Caki2 (cell line): ENCODE measurements around the gene ADORA1. TPM values are rescaled to one million over a fixed set of nuclear protein-coding genes. Genes with fewer than 3 reads are reported as not detected.
A peak's percentile ranks its signal among the peaks of the same experiment; 100 is the strongest.

Source experiments
- DNase-seq: peaks from one replicate; pipeline ENCODE4 v3.0.0-alpha.2; 2015; ENCODE audit warnings: low read depth
- in situ Hi-C: cut with HindIII; loops from 2 replicates; pipeline ENCODE4 v1.10.0; 2016; ENCODE audit warnings: low sequenced_read_pairs, low pct_unique_long_range_greater_than_20kb, mixed read lengths
- total RNA-seq: library from RNA; depleted of rRNA; stranded (reverse); fragments of >200 nt; shearing (Covaris generic); gene quantifications from 2 replicates; pipeline ENCODE4 v1.2.3, GENCODE V29; 2014; ENCODE audit warnings: low replicate concordance; rRNA removed

Gene ADORA1
- total RNA-seq: 87.9 and 100 TPM in 2 replicates

DNA sequence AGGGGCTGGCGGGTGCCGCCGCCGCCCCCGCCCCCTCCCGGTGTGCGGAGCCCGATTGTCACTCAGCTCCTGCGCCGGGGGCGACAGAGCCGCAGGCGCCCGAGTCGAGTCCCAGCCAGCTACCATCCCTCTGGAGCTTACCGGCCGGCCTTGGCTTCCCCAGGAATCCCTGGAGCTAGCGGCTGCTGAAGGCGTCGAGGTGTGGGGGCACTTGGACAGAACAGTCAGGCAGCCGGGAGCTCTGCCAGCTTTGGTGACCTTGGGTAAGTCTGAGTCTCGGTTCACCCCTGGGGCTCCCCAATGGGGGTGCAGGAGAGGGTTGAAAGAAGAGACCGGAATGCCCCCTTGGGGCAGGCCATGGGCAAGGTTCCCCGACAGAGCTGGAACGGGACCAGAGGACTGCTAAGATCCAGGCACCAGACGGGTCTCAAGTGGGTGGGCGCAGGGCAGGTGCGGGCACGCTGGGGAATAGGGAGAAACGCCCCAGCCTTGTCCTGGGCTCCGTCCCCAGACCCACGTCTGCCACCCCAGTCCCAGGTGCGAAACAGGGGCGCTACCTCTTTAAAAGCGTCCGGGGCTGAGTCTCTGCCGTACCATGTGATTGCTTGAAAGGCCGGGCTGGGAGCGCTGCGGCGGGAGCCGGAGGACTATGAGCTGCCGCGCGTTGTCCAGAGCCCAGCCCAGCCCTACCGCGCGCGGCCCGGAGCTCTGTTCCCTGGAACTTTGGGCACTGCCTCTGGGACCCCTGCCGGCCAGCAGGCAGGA, at the start of gene ADORA1:
Gene ADORA1, plus strand, starts transcription at position 61 of the 765 bp plus-strand sequence. CDS start 1,116 bp downstream, outside the sequence.
- in situ Hi-C loops: no loop called here
- DNase-seq: peak; percentile 68

DNA sequence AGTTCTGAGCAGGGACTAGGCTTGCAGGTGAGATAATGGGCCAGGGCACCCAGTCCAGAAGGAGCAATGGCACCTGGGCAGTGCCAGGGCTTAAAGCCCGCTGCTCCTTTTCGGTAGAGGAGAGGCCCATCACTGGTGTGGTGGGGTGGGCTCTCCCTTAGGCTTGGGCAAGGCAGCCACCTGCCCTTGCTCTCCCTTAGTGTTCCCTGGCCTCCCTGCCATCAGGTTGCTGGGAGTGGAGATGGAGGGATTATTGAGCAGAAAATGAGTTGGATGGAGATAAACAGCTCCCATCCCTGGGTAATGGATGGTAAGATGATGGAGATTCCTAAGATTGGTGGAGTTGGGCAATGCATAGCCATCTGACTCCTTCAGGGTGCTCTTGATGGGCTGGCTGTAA, 49.6 kb upstream of the ADORA1 start:
- DNase-seq: no peak
- in situ Hi-C loops: no loop called here

DNA sequence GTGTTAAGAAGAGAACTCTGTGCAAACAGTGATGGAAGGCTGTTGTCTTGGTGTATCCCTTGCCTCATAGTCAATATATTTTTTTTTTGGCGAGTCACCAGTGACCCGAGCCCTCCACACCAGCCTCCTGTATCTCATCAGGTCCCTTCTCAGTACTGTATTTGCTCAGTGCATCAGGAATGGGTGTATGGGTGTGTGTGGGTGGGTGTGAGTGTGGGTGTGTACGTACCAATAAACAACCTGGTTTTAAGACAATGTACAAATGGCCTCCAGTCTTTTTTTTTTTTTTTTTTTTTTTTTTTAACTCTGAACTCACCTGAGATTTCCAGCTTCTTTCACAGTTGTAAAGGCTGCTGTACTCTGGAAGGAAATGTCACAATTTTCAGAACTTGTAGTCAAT, 49.0 kb upstream of the ADORA1 start:
- no peak for DNase-seq
- in situ Hi-C loops: no loop called here

DNA sequence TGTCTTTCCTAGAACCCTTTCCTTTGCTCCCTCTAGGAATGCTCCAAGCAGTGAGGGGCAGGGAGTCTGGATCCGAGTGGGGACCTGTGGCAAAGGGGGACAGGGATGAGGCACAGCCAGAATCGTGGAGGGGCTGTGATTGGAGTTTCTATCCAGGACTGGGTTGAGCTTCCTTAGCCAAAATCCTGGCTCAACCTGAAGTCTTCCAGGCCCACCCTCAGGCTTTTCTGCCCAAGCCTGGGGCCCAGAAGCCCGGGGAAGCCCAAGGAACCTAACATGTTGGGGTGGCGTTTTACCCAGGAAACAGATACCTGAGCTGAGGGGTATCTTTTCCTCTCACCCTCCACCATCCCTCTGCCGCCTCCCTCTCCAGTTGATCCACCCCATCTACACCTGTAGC, 47.1 kb upstream of the ADORA1 start:
- DNase-seq: no peak
- in situ Hi-C loops: no loop called here

DNA sequence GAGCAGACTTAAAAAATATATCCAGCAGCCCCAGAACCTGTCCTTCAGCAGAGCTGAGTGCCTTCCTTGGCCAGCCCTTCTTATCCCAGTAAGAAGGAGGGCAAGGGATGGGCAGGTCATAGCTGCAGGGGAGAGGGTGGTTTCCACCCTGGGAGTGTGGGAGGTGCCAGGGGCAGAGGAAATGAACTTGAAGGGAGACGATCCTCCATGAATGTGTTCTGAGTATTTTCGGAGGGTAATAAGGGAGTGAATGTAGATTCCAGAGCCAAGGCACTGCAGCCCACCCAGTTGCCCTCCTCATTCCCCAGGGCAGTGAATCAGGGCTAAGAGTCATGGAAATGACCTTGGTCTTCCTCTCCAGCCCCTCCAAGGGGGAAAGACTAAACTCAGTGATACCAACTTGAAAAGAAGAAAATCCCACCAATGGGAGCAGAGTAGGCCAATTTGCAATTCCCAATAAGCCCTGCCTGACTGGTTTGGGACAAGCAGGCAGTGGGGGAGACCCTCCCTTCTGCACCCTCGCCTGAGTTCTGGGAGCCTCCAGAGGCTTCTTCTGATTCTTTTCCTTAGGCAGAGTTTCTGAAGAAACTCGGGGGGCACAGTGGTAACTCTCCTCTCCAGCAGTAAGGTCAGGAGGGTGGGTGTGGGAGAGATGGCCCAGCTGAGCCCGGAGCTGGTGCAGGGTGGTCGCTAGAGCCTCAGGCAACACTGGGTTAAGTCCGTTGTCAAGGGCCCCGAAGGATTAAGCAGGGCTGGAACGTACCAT, 45.9 kb upstream of the ADORA1 start:
- in situ Hi-C loops: no loop called here
- no peak for DNase-seq

DNA sequence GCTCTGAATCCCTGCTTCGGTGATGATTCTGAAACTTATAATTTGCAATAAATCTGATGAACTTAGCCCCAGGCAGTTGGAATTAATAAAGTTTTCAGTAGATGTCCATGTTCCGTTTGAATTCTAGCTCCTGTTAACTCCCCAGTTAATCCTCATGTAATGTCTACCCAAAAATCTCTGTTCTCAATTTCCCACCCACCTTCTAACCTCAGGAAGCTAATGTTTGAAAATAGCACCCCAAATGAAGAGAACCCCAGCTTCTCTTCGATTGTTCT, 45.4 kb upstream of the ADORA1 start:
- no peak for DNase-seq
- in situ Hi-C loops: no loop called here

DNA sequence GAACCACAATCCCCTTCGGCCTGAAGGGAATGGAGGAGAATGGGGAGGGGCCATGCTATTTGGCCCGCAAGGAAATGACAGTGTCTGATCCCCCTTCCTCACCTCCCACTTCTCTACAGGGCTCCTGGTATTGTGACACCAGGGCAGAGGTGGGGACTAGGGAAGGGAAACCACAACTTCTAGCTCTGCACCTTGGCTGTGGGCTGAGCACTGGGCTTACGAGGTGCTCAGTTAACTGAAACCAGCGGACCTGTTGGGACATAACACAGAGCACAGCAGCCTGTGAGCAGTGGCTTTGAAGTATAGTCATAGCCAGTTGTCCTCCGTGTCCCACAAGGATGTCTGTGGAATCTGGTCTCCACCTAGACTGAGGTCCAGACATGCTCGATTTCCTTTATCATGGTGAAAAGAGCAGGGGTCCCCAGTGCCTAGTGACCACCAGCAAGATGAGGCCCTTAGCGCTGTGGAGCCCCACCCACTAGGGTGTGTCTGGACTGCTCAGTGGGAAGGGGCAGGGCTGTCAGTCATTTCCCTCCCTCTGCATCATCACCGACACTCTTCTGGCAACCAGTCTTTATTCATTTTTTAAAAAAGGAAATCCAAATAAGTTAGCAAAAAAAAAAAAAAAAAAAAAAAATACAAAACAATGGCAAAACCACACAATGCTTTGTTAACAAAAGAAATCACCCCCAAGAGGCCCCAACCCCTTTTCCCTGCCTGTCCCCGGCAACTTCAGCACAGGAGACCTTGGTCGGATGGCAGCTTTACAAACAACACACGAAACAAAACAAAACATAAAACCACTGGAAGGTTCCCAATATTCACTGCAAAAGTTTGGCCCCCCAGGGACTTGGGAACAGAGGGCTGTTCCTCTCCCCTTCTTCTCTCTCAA, 44.7 kb upstream of the ADORA1 start:
- in situ Hi-C loops: no loop called here
- no peak for DNase-seq

DNA sequence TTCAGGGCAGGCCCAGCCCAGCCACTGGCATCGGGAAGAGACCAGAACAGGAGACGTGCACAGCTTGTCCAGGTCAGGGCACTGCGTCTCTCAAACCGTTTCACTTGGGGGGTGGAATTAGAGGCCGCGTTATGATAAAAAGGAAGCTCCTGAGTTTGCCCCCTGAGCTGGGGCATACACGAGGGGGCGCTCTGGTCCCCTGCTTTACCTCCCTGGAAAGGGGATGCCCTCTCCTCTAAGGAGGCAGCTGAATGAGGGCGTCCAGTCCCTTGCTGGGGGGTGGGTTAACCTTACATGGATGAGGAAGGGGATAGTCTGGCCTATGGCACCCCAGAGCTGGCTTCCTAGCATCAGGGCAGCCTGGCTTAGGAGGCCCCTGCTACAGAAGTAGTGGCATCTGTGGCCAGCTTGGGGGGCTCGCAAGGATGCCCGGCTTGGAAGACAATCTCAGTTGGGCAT, 44.0 kb upstream of the ADORA1 start:
- no peak for DNase-seq
- in situ Hi-C loops: no loop called here

DNA sequence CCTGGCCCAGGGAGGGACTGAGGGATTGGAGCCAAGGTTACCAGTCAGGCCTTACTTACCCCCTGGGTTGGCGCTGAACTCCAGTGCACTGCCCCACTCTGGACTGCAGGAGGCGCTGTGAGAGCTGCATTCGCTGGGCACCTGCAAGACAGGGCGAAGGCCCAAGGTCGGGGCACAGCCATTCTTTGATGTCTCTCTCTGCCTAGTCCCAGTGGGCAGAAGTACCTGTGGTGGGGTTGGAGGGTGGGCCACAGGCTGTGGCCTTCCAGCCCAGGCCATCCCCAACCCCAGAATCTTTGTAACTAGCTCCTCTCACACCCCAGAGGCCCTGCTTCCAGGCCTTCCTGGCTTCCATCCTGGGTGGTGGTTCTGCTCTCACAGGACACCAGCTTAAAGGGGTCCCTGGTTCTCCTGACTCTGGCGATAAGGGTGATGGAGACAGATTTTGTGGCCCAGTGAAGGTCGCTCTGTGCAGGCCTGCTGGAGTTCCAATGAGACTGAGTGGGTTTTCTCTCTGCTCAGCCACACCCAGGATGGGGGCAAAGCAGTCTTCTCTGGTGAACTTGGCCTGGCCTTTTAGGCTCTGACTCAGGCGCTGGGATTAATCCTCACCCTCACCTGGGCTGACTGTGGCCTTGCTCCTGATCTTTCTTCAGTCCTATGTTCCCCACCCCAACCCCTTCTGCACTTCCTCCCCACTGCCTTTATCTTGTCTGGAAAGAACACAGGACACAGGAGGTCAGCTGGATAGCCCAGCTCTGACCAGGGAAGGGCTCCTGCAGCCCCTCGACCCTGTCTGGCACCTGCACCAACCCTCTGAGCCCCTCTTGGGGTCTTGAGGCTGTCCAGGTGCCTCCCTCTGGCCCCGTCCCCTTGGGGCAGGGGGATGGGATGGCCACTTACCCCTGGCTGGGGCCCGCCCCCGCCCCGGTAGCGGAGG, 42.7 kb upstream of the ADORA1 start:
- in situ Hi-C loops: no loop called here
- no peak for DNase-seq

DNA sequence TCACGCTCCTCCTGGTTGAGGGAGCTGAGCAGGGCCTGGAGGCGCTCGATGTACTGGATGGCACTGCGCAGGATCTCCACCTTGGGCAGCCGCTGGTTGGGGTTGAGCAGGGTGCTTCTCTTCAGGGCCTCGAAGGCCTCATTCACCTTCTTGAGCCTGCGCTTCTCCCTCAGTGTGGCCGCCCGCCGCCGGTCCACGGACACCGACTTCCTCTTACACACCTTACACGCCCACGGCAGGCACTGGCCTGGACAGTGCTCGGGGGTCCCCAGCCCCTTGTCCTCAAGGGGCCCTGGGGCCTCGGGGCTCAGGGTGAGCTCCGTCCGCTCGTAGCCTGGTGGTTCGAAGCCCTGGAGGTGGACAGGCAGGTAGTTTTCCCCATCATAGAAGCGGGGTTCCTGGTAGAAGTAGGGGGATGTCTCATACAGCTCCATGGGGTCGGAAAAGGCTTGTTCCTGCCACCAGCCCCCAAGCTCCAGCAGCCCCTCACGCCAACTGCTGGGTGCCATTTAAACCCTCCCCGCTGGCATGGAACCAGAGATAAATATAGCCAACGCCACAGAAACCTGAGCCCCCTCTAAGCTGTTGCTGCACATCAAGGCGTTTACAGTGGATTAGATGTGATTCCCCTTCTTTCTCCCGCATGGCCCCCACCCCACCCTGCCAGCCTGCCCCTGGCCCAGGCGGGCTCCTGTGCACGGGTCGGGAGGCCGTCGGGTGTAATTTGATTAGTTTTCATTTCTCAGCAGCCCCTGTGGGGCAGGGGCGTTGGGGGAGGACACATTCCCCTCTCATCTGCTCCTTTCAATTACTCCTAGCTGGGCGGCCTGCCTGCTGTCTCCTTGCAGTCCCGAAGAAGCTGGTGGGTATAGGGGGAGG, 41.8 kb upstream of the ADORA1 start, which contains the start of gene MYOG:
Gene MYOG, minus strand, starts transcription at position 485 of the 879 bp plus-strand sequence. Its CDS starts 51 bp downstream, at position 434.
- in situ Hi-C loops: no loop called here
- DNase-seq: no peak

DNA sequence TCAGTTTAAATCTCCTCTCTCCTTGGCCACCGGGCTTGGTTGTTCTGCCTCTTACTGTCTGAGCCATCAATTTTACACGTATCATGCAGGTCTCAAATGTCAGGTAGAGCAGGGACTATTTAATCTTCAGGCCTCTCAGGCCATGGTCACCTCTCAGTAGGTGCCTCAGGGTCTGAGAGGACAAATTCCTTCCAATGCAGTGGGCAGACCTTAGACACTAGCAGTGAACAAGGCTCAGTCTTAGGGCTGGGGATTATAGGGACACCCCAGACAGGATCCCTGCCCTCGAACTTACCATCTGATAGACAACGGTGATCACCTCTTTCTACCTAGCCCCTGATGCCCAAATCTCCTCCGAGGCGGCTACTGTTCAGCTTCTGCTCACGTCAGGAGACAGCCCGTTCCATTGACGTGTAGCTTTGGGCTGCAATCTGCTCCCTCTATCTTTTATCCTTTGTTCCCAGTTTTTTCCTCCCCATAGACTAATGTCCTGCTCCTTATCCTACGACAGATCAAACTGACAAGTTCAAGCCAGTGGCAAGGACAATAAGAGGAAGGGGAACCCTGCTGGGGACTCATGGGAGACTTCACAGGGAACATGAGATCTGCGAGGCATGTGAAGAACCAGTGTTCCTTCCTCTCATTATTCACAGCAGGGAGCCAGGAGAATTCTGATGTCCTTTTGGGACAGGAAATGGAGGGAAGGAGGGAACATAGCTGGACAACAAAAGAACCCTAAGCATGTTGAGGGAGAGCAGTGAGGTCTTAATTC, 40.3 kb upstream of the ADORA1 start:
- in situ Hi-C loops: no loop called here
- DNase-seq: no peak

DNA sequence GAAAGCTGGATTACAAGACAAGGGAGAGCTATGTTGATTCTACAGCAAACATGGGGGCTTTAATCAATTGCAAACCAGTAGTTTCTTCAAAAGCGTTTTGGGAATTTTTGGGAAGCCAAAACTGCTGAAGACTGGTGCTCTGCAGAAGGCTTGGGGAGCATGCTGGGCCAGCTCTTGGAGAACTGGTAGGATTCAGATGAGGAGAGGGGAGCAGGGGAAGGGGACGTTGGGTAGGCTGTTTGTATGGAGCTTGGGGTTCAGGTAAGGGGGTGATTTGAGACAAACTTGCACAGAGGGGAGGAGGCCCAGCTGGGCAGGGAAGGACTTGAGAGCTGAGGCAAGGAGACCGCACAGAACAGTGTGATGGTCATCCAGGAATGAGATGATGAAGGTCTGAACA, 39.1 kb upstream of the ADORA1 start:
- in situ Hi-C loops: no loop called here
- DNase-seq: no peak

DNA sequence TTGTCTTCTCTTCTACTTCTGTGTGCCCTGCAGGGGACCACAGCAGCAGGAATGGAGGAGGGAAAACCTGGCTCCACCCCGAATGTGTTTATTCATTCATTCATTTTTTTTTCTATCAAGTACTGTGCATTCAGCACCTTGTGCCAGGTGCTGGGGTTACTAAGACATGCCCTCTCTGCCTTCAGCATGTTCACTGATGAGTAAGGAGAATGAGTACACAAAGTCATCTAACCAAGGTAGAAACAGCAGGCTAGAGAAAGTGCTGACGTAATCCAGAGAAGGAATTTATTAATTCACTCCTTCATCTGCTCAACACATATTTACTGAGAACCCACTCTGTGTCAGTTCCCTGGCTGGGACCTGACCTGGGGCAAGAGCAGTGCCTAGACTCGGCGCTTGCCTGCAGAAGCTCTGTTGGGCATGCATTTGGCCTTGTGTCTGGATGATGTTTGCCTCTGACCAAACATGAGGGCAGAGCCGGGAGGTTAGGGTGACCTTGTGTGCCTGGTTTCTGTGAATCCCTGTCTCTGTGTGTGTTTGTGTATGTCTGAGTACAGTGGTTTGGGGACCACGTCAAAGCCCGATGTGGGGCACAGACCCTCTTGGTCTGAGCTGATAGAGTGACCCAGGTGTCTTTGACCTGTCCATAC, 38.4 kb upstream of the ADORA1 start:
- in situ Hi-C loops: no loop called here
- no peak for DNase-seq

DNA sequence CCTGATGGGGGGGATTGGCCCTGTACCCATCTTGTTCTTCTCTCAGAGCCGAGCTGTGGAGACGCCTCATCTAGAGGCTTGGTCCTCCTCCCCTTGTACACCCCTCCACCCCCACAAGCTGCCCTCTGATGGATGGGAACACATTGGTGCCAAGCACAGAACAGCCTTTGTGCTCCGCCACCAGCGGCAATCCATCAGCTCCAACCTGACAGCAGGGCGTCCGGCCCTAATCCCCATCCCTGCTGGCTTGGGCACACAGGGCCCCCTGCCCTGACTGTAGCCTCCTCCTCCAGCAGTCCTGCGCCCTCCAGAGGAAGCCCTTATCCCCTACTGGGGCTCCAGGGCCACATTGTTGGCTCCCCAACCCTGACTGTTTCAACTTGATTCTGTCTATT, 37.9 kb upstream of the ADORA1 start:
- DNase-seq: no peak
- in situ Hi-C loops: no loop called here

DNA sequence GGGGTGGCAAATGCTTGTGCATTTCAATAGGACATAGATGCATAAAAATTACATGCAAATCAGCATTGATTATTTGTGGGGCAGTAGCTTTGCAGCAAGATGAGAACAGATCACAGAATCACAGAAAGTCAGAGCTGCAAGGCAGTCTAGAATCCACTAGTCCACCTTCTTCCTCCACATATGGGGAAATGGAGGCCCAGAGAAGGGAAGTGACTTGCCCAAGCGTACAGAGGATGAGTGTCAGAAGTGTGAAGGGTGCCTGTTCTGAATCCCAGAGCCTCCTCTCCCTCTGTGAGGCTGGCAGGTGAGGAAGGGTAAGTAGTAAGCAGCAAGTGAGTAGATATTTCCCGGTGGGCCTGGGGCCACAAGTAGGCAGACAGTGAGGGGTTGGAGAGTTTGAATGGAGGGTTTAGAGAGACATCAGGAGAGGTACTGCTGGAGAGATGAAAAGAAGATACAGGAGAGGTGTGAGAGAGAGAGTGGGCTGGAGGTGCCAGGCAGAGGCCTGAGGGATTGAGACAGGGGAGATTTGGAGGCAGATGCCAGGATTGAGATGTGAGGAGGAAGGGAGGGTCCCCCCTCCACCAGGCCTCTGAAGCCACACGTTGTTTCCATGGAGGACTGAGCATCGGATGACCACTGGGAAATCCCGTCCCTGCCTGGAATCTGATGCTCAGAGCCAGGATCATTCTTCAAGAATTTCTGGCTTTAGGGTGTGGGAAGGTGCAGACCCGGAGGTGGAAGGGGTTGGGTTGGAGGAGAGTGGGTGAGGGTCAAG, 36.9 kb upstream of the ADORA1 start:
- in situ Hi-C loops: no loop called here
- no peak for DNase-seq
